Activated CD8-positive, alpha-beta memory T cell treated with anti-CD3 and anti-CD28 coated beads, Interleukin-2, amount 10 ng/mL, durations not matched to agents 7 days and 5 days (primary cell): Measurements from ENCODE around the gene SLC2A4. TPM values are rescaled to one million over a fixed set of nuclear protein-coding genes. Genes with fewer than 3 reads are reported as not detected.

Experiments used
- ATAC-seq: fragments of 150-1000 bp; cut with Tn5 transposase; one replicate; pipeline ENCODE4 v1.10.0; 2021; ENCODE audit warnings: moderate library complexity
- CTCF ChIA-PET: fragments of 350-600 bp; sonication (Branson Sonifier 250); formaldehyde crosslinking; loops from one replicate; lab custom pipeline; 2021; ENCODE audit warnings: antibody characterized with exemption; lab: Charles Lee
- DNase-seq: peaks from one replicate; pipeline ENCODE4 v3.0.0-alpha.2; 2020
- H3K27ac Mint-ChIP-seq: one replicate; pipeline ENCODE4 v1.8.0; 2021; ENCODE audit warnings: mild to moderate bottlenecking, mixed read lengths
- H3K27me3 Mint-ChIP-seq: one replicate; pipeline ENCODE4 v1.8.0; 2021; ENCODE audit warnings: mixed read lengths
- H3K36me3 Mint-ChIP-seq: one replicate; pipeline ENCODE4 v1.8.0; 2021; ENCODE audit warnings: mild to moderate bottlenecking, mixed read lengths
- H3K4me1 Mint-ChIP-seq: one replicate; pipeline ENCODE4 v1.8.0; 2021; ENCODE audit warnings: mixed read lengths
- H3K4me3 Mint-ChIP-seq: one replicate; pipeline ENCODE4 v1.8.0; 2021; ENCODE audit warnings: mild to moderate bottlenecking, moderate library complexity, mixed read lengths
- H3K9me3 Mint-ChIP-seq: one replicate; pipeline ENCODE4 v1.8.0; 2022; ENCODE audit warnings: low read depth, mixed read lengths
- total RNA-seq, 2 experiments: library from RNA; stranded (reverse); gene quantifications; one replicate each; pipeline ENCODE4 v1.2.3, GENCODE V29; 2021

SLC2A4 gene
- total RNA-seq, 2 experiments from 2014 or later = not detected

DNA sequence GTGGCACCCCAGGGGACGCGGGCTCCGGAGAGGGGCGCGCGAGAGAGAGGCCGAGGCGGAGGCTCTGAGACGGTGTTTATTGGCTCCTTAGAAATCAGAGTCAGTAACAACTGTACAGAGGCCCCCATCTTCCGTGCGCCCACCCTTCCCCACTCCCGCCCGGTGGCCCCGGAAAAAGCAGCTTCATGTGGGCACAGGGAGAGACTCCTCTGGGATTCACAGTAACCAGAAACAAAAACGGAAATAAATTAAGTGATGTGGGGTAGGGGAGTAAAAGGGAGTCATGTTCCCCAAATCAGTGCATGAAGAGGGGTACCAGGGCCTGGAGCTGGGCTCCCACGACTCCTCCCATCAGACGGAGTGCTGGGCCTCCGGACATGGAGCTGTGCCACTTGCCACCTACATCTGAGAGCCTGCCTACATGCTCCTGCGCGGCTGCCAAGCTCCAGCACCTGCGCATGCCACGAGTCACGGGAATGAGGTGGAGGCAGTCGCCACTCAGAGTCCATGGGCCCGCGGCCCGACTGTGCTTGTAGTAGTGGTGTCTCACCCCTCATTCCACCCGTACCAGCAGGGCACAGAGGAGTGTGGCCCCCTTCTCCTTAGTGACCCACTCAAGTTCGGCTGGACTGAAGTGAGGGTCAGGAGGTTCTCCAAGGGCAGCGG is 34.2 kb downstream of the SLC2A4 start:
- H3K4me3 Mint-ChIP-seq = peak overlapping the region; percentile 80
- CTCF ChIA-PET = interaction anchor here (1.1 to 3.4 kb wide), 8 partner anchors 9 to 34 kb away, joined by 3 to 14 read pairs (median 4); partner anchors contain the start of genes ACAP1 and NEURL4
- H3K9me3 Mint-ChIP-seq = no peaks in the 10 kb centered on the region
- peaks cover 45% of the 10 kb centered on the region for H3K4me1 Mint-ChIP-seq
- H3K27ac Mint-ChIP-seq = peak overlapping the region; percentile 87
- H3K27me3 Mint-ChIP-seq = no peaks in the 10 kb centered on the region
- DNase-seq (no peak), ATAC-seq (no peak)
- peaks cover 29% of the 10 kb centered on the region for H3K36me3 Mint-ChIP-seq

DNA sequence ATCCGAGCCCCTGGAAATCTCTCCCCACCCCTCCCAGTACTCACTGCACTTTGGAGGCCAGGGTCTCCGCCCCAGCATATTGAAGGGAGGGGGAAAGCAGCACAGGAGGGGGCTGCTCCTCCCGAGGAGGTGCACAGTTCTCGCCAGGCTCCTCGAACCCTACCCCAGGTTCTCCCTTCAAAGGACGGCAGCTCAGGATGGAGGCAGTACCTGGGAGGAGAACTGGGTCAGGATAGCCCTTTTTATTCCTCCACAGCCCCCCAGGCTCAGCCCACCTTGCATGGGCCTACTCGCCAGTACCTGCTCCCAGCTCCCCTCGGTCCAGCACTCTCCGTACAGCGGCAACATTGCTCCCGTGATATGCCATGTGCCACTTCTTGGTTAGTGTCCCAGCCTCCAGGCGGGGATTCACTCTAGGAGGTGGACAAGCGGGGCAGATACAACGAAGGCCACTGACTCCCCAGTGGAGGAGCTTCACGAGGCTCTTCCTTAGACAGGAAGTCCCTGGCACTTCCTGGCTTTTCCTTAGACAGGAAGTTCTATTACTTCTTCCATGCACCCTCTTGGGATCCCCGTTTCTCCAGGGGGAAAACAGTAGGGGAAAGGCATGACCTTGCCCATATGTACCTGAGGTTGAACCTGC is 35.8 kb downstream of the SLC2A4 start:
- Mint-ChIP-seq H3K36me3 (peaks cover 30% of the 10 kb centered on the region), H3K4me1 (peaks cover 34% of the 10 kb centered on the region), H3K27ac (peak overlapping the region; percentile 64), H3K9me3 (no peaks in the 10 kb centered on the region), H3K27me3 (no peaks in the 10 kb centered on the region), H3K4me3 (no peak overlapping the region)
- CTCF ChIA-PET = interaction anchor here (0.8 to 3.0 kb wide), 3 partner anchors 10 to 37 kb away, joined by 3 to 10 read pairs (median 3); no protein-coding TSS in a partner anchor
- ATAC-seq (no peak), DNase-seq (no peak)

DNA sequence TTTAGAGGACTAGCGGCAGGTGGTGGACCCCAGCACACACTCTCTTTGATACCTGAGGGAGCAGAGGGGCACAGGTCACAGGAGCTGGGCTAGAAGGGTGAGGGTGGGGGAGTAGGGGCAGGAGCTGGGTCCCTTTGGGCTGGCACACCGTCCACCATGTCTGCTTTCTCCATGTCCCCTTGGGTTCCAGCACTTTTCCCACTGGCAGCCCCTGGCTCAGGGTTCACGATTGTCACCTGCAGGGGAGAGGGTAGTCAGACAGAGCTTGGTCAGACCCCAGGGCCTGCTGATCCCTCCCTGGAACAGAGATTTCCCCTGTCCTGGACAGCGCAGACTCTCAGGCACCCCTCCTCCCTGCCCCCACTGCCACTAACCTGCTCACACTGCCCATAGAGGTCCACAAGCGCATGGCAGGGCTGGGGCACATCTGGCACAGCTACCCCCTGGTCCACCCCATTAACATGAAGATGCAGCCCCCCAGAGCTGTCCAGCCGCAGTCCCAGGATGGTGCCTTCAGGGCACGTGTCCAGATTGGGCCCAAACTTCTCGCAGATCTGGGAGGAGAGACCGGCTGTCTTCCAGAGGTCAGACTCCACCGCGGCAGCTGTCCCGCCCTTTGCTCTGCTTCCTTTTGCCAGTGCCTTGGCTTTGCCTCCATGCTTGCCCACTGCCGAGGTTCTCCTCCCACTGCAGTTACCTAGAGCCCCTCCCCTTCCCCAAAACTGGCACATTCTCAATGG is 36.8 kb downstream of the SLC2A4 start:
- Mint-ChIP-seq H3K4me3 (no peak overlapping the region), H3K9me3 (no peaks in the 10 kb centered on the region), H3K27ac (no peak overlapping the region), H3K27me3 (no peaks in the 10 kb centered on the region), H3K4me1 (peaks cover 24% of the 10 kb centered on the region), H3K36me3 (peaks cover 30% of the 10 kb centered on the region)
- ATAC-seq (no peak), DNase-seq (no peak)
- CTCF ChIA-PET = interaction anchor here (1.0 to 3.0 kb wide), 3 partner anchors 9 to 36 kb away, joined by 3 to 10 read pairs (median 6); partner anchors contain the start of gene ACAP1

GRCh38 chr17:7321466-7321865 is 39.9 kb downstream of the SLC2A4 start:
- Mint-ChIP-seq H3K27me3 (no peaks in the 10 kb centered on the region), H3K9me3 (no peaks in the 10 kb centered on the region), H3K27ac (no peak overlapping the region), H3K36me3 (peaks cover 28% of the 10 kb centered on the region), H3K4me1 (peaks cover 6% of the 10 kb centered on the region), H3K4me3 (no peak overlapping the region)
- ATAC-seq (no peak), DNase-seq (no peak)
- CTCF ChIA-PET = interaction anchor here (0.8 to 1.5 kb wide), 3 partner anchors 16 to 21 kb away, joined by 3 to 6 read pairs (median 5); no protein-coding TSS in a partner anchor

GRCh38 chr17:7322520-7323194 is 41.1 kb downstream of the SLC2A4 start:
- H3K27ac Mint-ChIP-seq = no peak overlapping the region
- no peaks in the 10 kb centered on the region for H3K27me3 Mint-ChIP-seq
- no peak overlapping the region for H3K4me3 Mint-ChIP-seq
- H3K4me1 Mint-ChIP-seq = peaks cover 9% of the 10 kb centered on the region
- no peak for ATAC-seq
- peaks cover 26% of the 10 kb centered on the region for H3K36me3 Mint-ChIP-seq
- H3K9me3 Mint-ChIP-seq = no peaks in the 10 kb centered on the region
- CTCF ChIA-PET = interaction anchor here (1.0 to 1.5 kb wide), 5 partner anchors 14 to 63 kb away, joined by 3 to 6 read pairs (median 5); partner anchors contain the start of gene ACAP1
- no peak for DNase-seq

- Mint-ChIP-seq H3K4me1 (peaks cover 20% of the 10 kb centered on the region), H3K36me3 (peaks cover 25% of the 10 kb centered on the region), H3K27me3 (no peaks in the 10 kb centered on the region), H3K9me3 (no peaks in the 10 kb centered on the region), H3K4me3 (no peak overlapping the region), H3K27ac (no peak overlapping the region)
- CTCF ChIA-PET = interaction anchor here (0.9 to 2.3 kb wide), 13 partner anchors 9 to 103 kb away, joined by 3 to 25 read pairs (median 4); partner anchors contain the start of genes ACAP1, GABARAP and GPS2
- peak; percentile 54 for ATAC-seq
- peak; percentile 72 for DNase-seq
Observed at GRCh38 chr17:7323731-7324437, 42.4 kb downstream of the SLC2A4 start.

- Mint-ChIP-seq H3K27ac (no peak overlapping the region), H3K4me3 (no peak overlapping the region), H3K36me3 (peaks cover 25% of the 10 kb centered on the region), H3K4me1 (peaks cover 20% of the 10 kb centered on the region), H3K9me3 (no peaks in the 10 kb centered on the region), H3K27me3 (no peaks in the 10 kb centered on the region)
- no peak for ATAC-seq
- CTCF ChIA-PET = interaction anchor here (0.6 to 2.3 kb wide), 13 partner anchors 10 to 252 kb away, joined by 3 to 25 read pairs (median 3); partner anchors contain the start of genes ACAP1, GABARAP and GPS2
- no peak for DNase-seq
Observed at GRCh38 chr17:7324438-7324779, 42.9 kb downstream of the SLC2A4 start.

GRCh38 chr17:7325031-7325528 is 43.6 kb downstream of the SLC2A4 start:
- no peak for ATAC-seq
- Mint-ChIP-seq H3K27ac (no peak overlapping the region), H3K9me3 (no peaks in the 10 kb centered on the region), H3K36me3 (peaks cover 25% of the 10 kb centered on the region), H3K27me3 (no peaks in the 10 kb centered on the region), H3K4me1 (peaks cover 22% of the 10 kb centered on the region), H3K4me3 (no peak overlapping the region)
- CTCF ChIA-PET = interaction anchor here (0.6 to 2.3 kb wide), 13 partner anchors 10 to 251 kb away, joined by 3 to 25 read pairs (median 3); partner anchors contain the start of genes ACAP1, GABARAP and GPS2
- no peak for DNase-seq

DNA sequence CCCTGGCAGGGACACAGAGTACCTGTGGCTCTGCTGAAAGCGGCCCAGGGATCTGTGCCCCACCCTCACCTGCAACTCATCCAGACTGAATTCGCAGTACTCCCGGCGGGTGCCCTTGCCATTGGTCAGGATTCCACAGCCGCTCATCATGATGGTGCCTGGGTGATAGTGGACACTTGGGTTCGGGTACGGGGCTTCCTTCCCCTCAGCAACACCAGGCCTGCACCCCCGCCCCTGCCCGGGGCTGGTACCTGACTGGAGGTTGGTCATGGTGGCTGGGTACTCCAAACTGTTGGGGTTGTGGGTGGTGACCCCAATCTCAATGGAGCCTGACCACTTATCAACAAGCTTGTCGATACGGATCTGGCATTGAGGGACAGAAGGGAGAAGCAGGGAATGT is 44.7 kb downstream of the SLC2A4 start:
- no peak overlapping the region for H3K27ac Mint-ChIP-seq
- DNase-seq (peak; percentile 38), ATAC-seq (no peak)
- CTCF ChIA-PET = interaction anchor here (0.7 to 2.6 kb wide), 3 partner anchors 8 to 24 kb away, joined by 3 to 10 read pairs (median 3); no protein-coding TSS in a partner anchor
- no peak overlapping the region for H3K4me3 Mint-ChIP-seq
- no peaks in the 10 kb centered on the region for H3K9me3 Mint-ChIP-seq
- H3K27me3 Mint-ChIP-seq = no peaks in the 10 kb centered on the region
- peaks cover 25% of the 10 kb centered on the region for H3K4me1 Mint-ChIP-seq
- H3K36me3 Mint-ChIP-seq = peaks cover 22% of the 10 kb centered on the region

- ATAC-seq (no peak), DNase-seq (peak; percentile 40)
- Mint-ChIP-seq H3K27ac (no peak overlapping the region), H3K27me3 (no peaks in the 10 kb centered on the region), H3K36me3 (peaks cover 14% of the 10 kb centered on the region), H3K9me3 (no peaks in the 10 kb centered on the region), H3K4me1 (peaks cover 27% of the 10 kb centered on the region), H3K4me3 (no peak overlapping the region)
- CTCF ChIA-PET = interaction anchor here (0.7 to 2.6 kb wide), 4 partner anchors 9 to 23 kb away, joined by 3 to 10 read pairs (median 4); no protein-coding TSS in a partner anchor
Observed at GRCh38 chr17:7327056-7327455, 45.5 kb downstream of the SLC2A4 start.

DNA sequence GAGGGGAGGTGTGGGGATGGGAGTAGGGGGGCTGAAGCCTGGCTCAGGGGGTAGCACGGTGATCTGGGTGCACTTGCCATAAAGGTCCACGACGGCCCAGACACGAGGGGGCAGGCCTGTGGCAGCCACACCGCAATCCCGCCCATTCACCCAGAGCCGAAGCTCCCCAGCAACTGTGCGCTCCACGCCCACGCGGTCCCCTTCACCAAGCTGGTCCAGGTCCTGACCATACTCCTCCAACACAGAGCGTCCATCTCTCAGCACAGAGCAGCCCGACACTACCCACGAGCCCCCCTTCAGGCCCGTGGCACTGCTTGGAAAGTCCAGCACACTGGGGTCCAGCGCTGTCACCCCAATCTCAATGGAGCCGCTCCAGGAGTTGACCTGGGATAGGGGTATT is 46.0 kb downstream of the SLC2A4 start:
- H3K27me3 Mint-ChIP-seq = no peaks in the 10 kb centered on the region

GRCh38 chr17:7328009-7328408 is 46.5 kb downstream of the SLC2A4 start:
- CTCF ChIA-PET = interaction anchor here (1.0 to 2.6 kb wide), 4 partner anchors 9 to 109 kb away, joined by 3 to 10 read pairs (median 6); partner anchors contain the start of gene ACAP1
- ATAC-seq (no peak), DNase-seq (no peak)
- Mint-ChIP-seq H3K9me3 (no peaks in the 10 kb centered on the region), H3K4me1 (peaks cover 35% of the 10 kb centered on the region), H3K4me3 (peak overlapping the region; percentile 96), H3K36me3 (peaks cover 5% of the 10 kb centered on the region), H3K27ac (peak overlapping the region; percentile 52), H3K27me3 (no peaks in the 10 kb centered on the region)

More for the DNA sequence above, 46.0 kb downstream of the SLC2A4 start:
- no peak overlapping the region for H3K27ac Mint-ChIP-seq
- H3K36me3 Mint-ChIP-seq = peaks cover 10% of the 10 kb centered on the region
- no peak overlapping the region for H3K4me3 Mint-ChIP-seq
- CTCF ChIA-PET = interaction anchor here (0.7 to 2.6 kb wide), 3 partner anchors 9 to 22 kb away, joined by 3 to 10 read pairs (median 5); no protein-coding TSS in a partner anchor
- no peak for ATAC-seq
- H3K4me1 Mint-ChIP-seq = peaks cover 31% of the 10 kb centered on the region
- peak; percentile 39 for DNase-seq
- no peaks in the 10 kb centered on the region for H3K9me3 Mint-ChIP-seq
